Motor neuron (in vitro differentiated cells): ENCODE results near the gene MOB4. TPM values are rescaled to one million over a fixed set of nuclear protein-coding genes. Genes with fewer than 3 reads are reported as not detected.
A peak's percentile ranks its signal among the peaks of the same experiment; 100 is the strongest.
"Not testable (repeated sequence)": the region's sequence is repeated elsewhere in the genome, so short reads cannot be mapped to it uniquely, and the experiment has no call there.

Experiments used
- ATAC-seq, 8 experiments: fragments of 200-7000 bp; cut with Tn5 transposase; replicated peaks in 6 of 8; 2 replicates each; pipeline ENCODE4 v1.8.0; 2021; ENCODE audit warnings: mild to moderate bottlenecking in 8 of 8, moderate library complexity in 8 of 8
- H3K27ac ChIP-seq, 2 donors: fragments of 250-450 bp; sonication (Bioruptor Pico); 2 replicates each; pipeline ENCODE4 v1.9.0; 2021; ENCODE audit warnings: antibody characterized with exemption in 2 of 2, mild to moderate bottlenecking in 2 of 2, moderate library complexity in 1 of 2
- H3K4me1 ChIP-seq, 2 donors: fragments of 250-450 bp; sonication (Bioruptor Pico); replicated peaks in 1 of 2; 2 replicates each; pipeline ENCODE4 v1.6.1; 2021; ENCODE audit warnings: antibody characterized with exemption in 2 of 2, mild to moderate bottlenecking in 2 of 2, moderate library complexity in 1 of 2
- H3K4me3 ChIP-seq, 5 donors: fragments of 250-450 bp; sonication (Bioruptor Pico); 2 replicates each; pipeline ENCODE4 v1.9.0; 2021; ENCODE audit warnings: antibody characterized with exemption in 5 of 5, mild to moderate bottlenecking in 5 of 5, moderate library complexity in 4 of 5
- WGBS, 10 experiments: fragments of 450-650 bp; shearing (Covaris generic); methylation state at CpG; one replicate each; pipeline ENCODE4 v1.0.0; 2022; 5-methylcytosine and 5-hydroxymethylcytosine counted together
- in situ Hi-C, 9 experiments: fragments of 400-800 bp; cut with MboI; loops; one replicate each; pipeline ENCODE4 v1.15.0; 2021; ENCODE audit warnings: low sequenced_read_pairs in 9 of 9, low pct_unique_long_range_greater_than_20kb in 2 of 9; ENCODE audit not compliant: unreplicated experiment in 9 of 9
- total RNA-seq, 8 experiments: library from RNA; unstranded; fragments of 300-600 nt; gene quantifications; 2 replicates each; pipeline versions ENCODE4 v1.2.3 to v1.2.4, GENCODE V29; 2022

MOB4 gene
- total RNA-seq, 8 experiments from 2014 or later = 31.9 to 50.9 (median 43.7) TPM

- WGBS, 10 experiments = 0 to 100% (median 74%) methylated on average over 1 of the region's 1 CpG; no CpG with 5 or more reads in 2 of the 10 experiments
- no peak overlapping the region for H3K4me3 ChIP-seq
- no peaks in the 10 kb centered on the region for H3K4me1 ChIP-seq
- no peak overlapping the region for H3K27ac ChIP-seq
- in situ Hi-C loops = no loop called here
- no peak for ATAC-seq
These were observed 23.9 kb downstream of the MOB4 start for GRCh38 chr2:197539734-197540133.

GRCh38 chr2:197543206-197543605, 27.3 kb downstream of the MOB4 start:
- no peak overlapping the region for H3K4me3 ChIP-seq
- no peaks in the 10 kb centered on the region for H3K4me1 ChIP-seq
- 70 to 100% (median 88%) methylated on average over 1 to 3 of the region's 3 CpGs; no CpG with 5 or more reads in 4 of the 10 experiments for WGBS, 10 experiments
- H3K27ac ChIP-seq = no peak overlapping the region
- no peak for ATAC-seq
- in situ Hi-C loops = no loop called here

- Histone ChIP-seq H3K27ac (no peak overlapping the region), H3K4me1 (no peaks in the 10 kb centered on the region), H3K4me3 (no peak overlapping the region)
- no peak for ATAC-seq
- in situ Hi-C loops = no loop called here
- 75 to 100% (median 92%) methylated on average over 2 to 5 of the region's 5 CpGs; no CpG with 5 or more reads in 1 of the 10 experiments for WGBS, 10 experiments
These were observed 31.5 kb downstream of the MOB4 start for GRCh38 chr2:197547163-197547900.

- ATAC-seq = no peak
These were observed 32.7 kb downstream of the MOB4 start for GRCh38 chr2:197548582-197548981.

GRCh38 chr2:197551260-197551659, 35.4 kb downstream of the MOB4 start:
- H3K4me1 ChIP-seq, H3K4me3 ChIP-seq, ATAC-seq, H3K27ac ChIP-seq, in situ Hi-C loops: not testable (repeated sequence)
- WGBS, 10 experiments = 75 to 100% (median 100%) methylated on average over 1 to 2 of the region's 2 CpGs

More at GRCh38 chr2:197548582-197548981, 32.7 kb downstream of the MOB4 start:
- in situ Hi-C loops = no loop called here
- Histone ChIP-seq H3K4me1 (no peaks in the 10 kb centered on the region), H3K27ac (no peak overlapping the region), H3K4me3 (no peak overlapping the region)
- WGBS, 10 experiments = 87 to 100% (median 92%) methylated on average over 1 to 5 of the region's 5 CpGs; no CpG with 5 or more reads in 2 of the 10 experiments

- Histone ChIP-seq H3K4me1 (no peaks in the 10 kb centered on the region), H3K27ac (no peak overlapping the region), H3K4me3 (no peak overlapping the region)
- ATAC-seq = no peak
- in situ Hi-C loops = no loop called here
These were observed 39.6 kb downstream of the MOB4 start for GRCh38 chr2:197555467-197555866.

GRCh38 chr2:197556456-197556855, 40.6 kb downstream of the MOB4 start:
- ATAC-seq = no peak
- 0 to 100% (median 86%) methylated on average over 1 of the region's 1 CpG; no CpG with 5 or more reads in 4 of the 10 experiments for WGBS, 10 experiments
- Histone ChIP-seq H3K4me3 (no peak overlapping the region), H3K4me1 (no peaks in the 10 kb centered on the region), H3K27ac (no peak overlapping the region)
- in situ Hi-C loops = no loop called here

- no peak for ATAC-seq
- Histone ChIP-seq H3K4me1 (no peaks in the 10 kb centered on the region), H3K27ac (no peak overlapping the region), H3K4me3 (no peak overlapping the region)
- 60 to 100% (median 100%) methylated on average over 1 to 3 of the region's 3 CpGs; no CpG with 5 or more reads in 3 of the 10 experiments for WGBS, 10 experiments
- in situ Hi-C loops = no loop called here
These were observed 42.5 kb downstream of the MOB4 start for GRCh38 chr2:197558393-197558792.

GRCh38 chr2:197559681-197560080, 43.8 kb downstream of the MOB4 start:
- no peak overlapping the region for H3K4me3 ChIP-seq
- H3K4me1 ChIP-seq = no peaks in the 10 kb centered on the region
- no peak for ATAC-seq
- 66 to 97% (median 89%) methylated on average over 1 to 5 of the region's 5 CpGs; no CpG with 5 or more reads in 1 of the 10 experiments for WGBS, 10 experiments
- in situ Hi-C loops = no loop called here
- H3K27ac ChIP-seq = no peak overlapping the region

GRCh38 chr2:197560146-197560665, 44.3 kb downstream of the MOB4 start:
- no peaks in the 10 kb centered on the region for H3K4me1 ChIP-seq
- WGBS, 10 experiments = 60 to 100% (median 96%) methylated on average over 1 to 9 of the region's 9 CpGs
- ATAC-seq = no peak
- no peak overlapping the region for H3K4me3 ChIP-seq
- no peak overlapping the region for H3K27ac ChIP-seq
- in situ Hi-C loops = no loop called here

GRCh38 chr2:197571627-197572271, 55.9 kb downstream of the MOB4 start:
- Histone ChIP-seq H3K4me1 (peaks cover 0 to 4% of the 10 kb centered on the region in 2 donors), H3K4me3 (no peak overlapping the region), H3K27ac (no peak overlapping the region)
- in situ Hi-C loops = no loop called here
- WGBS, 10 experiments = 0 to 100% (median 71%) methylated on average over 1 to 10 of the region's 10 CpGs
- ATAC-seq = peak in 4 of 8 experiments; percentile 25 to 80 (median 74)

GRCh38 chr2:197573608-197574007, 57.7 kb downstream of the MOB4 start:
- no peak overlapping the region for H3K4me3 ChIP-seq
- H3K27ac ChIP-seq = no peak overlapping the region
- in situ Hi-C loops = no loop called here
- WGBS, 10 experiments = 80 to 100% (median 92%) methylated on average over 1 to 2 of the region's 2 CpGs; no CpG with 5 or more reads in 5 of the 10 experiments
- H3K4me1 ChIP-seq = peaks cover 0 to 10% of the 10 kb centered on the region in 2 donors
- no peak for ATAC-seq

GRCh38 chr2:197575987-197576386, 60.1 kb downstream of the MOB4 start:
- no peak overlapping the region for H3K27ac ChIP-seq
- ATAC-seq = no peak
- in situ Hi-C loops = no loop called here
- WGBS, 10 experiments = 80 to 100% (median 100%) methylated on average over 1 to 2 of the region's 2 CpGs; no CpG with 5 or more reads in 6 of the 10 experiments
- peaks cover 0 to 10% of the 10 kb centered on the region in 2 donors for H3K4me1 ChIP-seq
- no peak overlapping the region for H3K4me3 ChIP-seq
